ENCODE data around the gene MUS81. TPM values are rescaled to one million over a fixed set of nuclear protein-coding genes. Genes with fewer than 3 reads are reported as not detected.

MUS81 gene
- total RNA-seq, 4 donors from 2014 or later = 58.3 to 191 (median 81.2) TPM

GRCh38 chr11:65886826-65887722 lies 26.8 kb downstream of the MUS81 start:
- 81 to 100% methylated on average over 1 to 14 of the region's 14 CpGs for WGBS, 2 donors (ENCODE audit: low coverage in 1 of 2)
- TF ChIP-seq POLR2AphosphoS5 (IDR thresholded peaks at IDR 0.05) (no peak), POLR2A (IDR thresholded peaks at IDR 0.05) (no peak)
- TF ChIP-seq, protein P1, sequence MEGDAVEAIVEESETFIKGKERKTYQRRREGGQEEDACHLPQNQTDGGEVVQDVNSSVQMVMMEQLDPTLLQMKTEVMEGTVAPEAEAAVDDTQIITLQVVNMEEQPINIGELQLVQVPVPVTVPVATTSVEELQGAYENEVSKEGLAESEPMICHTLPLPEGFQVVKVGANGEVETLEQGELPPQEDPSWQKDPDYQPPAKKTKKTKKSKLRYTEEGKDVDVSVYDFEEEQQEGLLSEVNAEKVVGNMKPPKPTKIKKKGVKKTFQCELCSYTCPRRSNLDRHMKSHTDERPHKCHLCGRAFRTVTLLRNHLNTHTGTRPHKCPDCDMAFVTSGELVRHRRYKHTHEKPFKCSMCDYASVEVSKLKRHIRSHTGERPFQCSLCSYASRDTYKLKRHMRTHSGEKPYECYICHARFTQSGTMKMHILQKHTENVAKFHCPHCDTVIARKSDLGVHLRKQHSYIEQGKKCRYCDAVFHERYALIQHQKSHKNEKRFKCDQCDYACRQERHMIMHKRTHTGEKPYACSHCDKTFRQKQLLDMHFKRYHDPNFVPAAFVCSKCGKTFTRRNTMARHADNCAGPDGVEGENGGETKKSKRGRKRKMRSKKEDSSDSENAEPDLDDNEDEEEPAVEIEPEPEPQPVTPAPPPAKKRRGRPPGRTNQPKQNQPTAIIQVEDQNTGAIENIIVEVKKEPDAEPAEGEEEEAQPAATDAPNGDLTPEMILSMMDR (IDR thresholded peaks at IDR 0.05) = no peak
- intact Hi-C loops (cut with DNase I; ENCODE audit: low total_unique reads) (no loop called here), in situ Hi-C loops (cut with MboI; ENCODE audit: low pct_ligation_motif_present in 1 of 4, low pct_unique_long_range_greater_than_20kb in 1 of 4, low sequenced_read_pairs in 3 of 4) (loop anchor here in 3 of 4 donors (10.0 to 25.0 kb wide), 2 partner anchors 98 to 100 kb away; no protein-coding TSS in a partner anchor)
- peak overlapping the region in 2 of 4 donors; percentile 57 to 79 for H3K4me3 ChIP-seq
- H3K27me3 ChIP-seq = no peaks in the 10 kb centered on the region
- DNase-seq = peak; percentile 29
- no peaks in the 10 kb centered on the region for H3K9me3 ChIP-seq
- peaks cover 24 to 58% (median 43%) of the 10 kb centered on the region in 4 donors for H3K4me1 ChIP-seq
- H3K36me3 ChIP-seq = peaks cover 0 to 5% (median 0%) of the 10 kb centered on the region in 4 donors
- H3K27ac ChIP-seq = peak overlapping the region; percentile 95 to 99 (median 97)

- intact Hi-C loops (cut with DNase I; ENCODE audit: low total_unique reads) = loop anchor here (2.0 kb wide), 1 partner anchor 31 kb away; the partner anchor contains the start of genes C11orf68 and DRAP1
- H3K27ac ChIP-seq = peak overlapping the region; percentile 95 to 99 (median 97)
- H3K36me3 ChIP-seq = peaks cover 0 to 5% (median 0%) of the 10 kb centered on the region in 4 donors
- H3K4me1 ChIP-seq = peaks cover 31 to 65% (median 49%) of the 10 kb centered on the region in 4 donors
- no peaks in the 10 kb centered on the region for H3K9me3 ChIP-seq
- WGBS, 2 donors (ENCODE audit: low coverage in 1 of 2) = 5% methylated on average over 21 of the region's 23 CpGs; no CpG with 5 or more reads in 1 of the 2 donors
- H3K4me3 ChIP-seq = peak overlapping the region; percentile 50 to 79 (median 54)
- in situ Hi-C loops (cut with MboI; ENCODE audit: low pct_ligation_motif_present in 1 of 4, low pct_unique_long_range_greater_than_20kb in 1 of 4, low sequenced_read_pairs in 3 of 4) = loop anchor here in 3 of 4 donors (10.0 to 25.0 kb wide), 2 partner anchors 97 to 100 kb away; no protein-coding TSS in a partner anchor
- TF ChIP-seq POLR2A (IDR thresholded peaks at IDR 0.05) = no peak
- no peak for TF ChIP-seq EP300 (IDR thresholded peaks at IDR 0.05; ENCODE audit: low read depth)
- no peak for TF ChIP-seq POLR2AphosphoS5 (IDR thresholded peaks at IDR 0.05)
- TF ChIP-seq, protein P1 (IDR thresholded peaks at IDR 0.05) = no peak
- no peak for DNase-seq
- H3K27me3 ChIP-seq = no peaks in the 10 kb centered on the region
Measured at GRCh38 chr11:65887723-65888162, 27.5 kb downstream of the MUS81 start.

DNA sequence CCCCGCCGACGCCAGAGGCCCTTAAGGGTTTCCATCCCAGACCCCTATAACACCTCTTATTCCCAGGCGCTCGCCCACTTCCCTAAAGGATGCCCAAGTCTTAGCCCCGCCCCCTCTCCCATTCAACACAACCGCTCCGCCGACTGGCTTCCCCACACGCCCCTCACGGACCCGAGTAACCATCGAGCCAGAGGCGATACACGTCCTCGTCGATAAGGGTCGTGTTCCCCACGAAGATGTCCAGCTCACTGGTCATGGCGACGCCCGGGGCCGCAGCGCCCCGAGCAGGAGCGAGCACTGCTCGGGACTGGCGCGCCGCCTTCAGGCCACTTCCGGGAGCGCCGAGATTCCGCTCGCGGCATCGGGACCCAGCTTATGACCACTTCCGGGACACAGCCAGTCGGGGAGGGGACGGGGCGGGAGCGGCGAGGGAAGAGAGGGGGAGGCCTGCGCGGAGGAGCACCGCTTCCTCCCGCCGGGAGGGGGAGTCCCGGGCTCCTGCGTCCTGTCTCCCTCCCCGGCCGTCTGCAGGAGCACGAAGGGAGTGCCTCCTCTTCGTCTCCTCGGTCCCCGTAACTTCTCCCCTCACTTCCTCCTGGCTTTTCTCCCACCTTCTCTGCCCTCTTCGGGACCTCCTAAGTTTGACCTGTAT lies 28.1 kb downstream of the MUS81 start, which contains the start of gene FIBP:
Gene FIBP, minus strand, starts transcription at position 309 of the 652 bp plus-strand sequence. Its CDS starts 53 bp downstream, at position 256.
- TF ChIP-seq POLR2AphosphoS5 (IDR thresholded peaks at IDR 0.05) = peak; percentile 90 to 97 (median 93)
- TF ChIP-seq, protein P1 (IDR thresholded peaks at IDR 0.05) = peak; percentile 77 to 99 (median 87)
- TF ChIP-seq EP300 (IDR thresholded peaks at IDR 0.05; ENCODE audit: low read depth) = no peak
- TF ChIP-seq POLR2A (IDR thresholded peaks at IDR 0.05) = peak; percentile 94
- Histone ChIP-seq H3K4me3 (peak within 1 kb of the TSS; percentile 50 to 79 (median 54)), H3K27ac (peak within 1 kb of the TSS; percentile 95 to 99 (median 97)), H3K36me3 (peaks cover 0 to 4% (median 0%) of the 10 kb centered on the region in 4 donors), H3K4me1 (peaks cover 36 to 70% (median 55%) of the 10 kb centered on the region in 4 donors), H3K9me3 (no peaks in the 10 kb centered on the region), H3K27me3 (no peaks in the 10 kb centered on the region)
- peak; percentile 98 for DNase-seq
- 0 to 1% methylated on average over 3 to 53 of the region's 57 CpGs for WGBS, 2 donors (ENCODE audit: low coverage in 1 of 2)
- intact Hi-C loops (cut with DNase I; ENCODE audit: low total_unique reads) = loop anchor here (2.0 kb wide), 1 partner anchor 31 kb away; the partner anchor contains the start of genes C11orf68 and DRAP1
- in situ Hi-C loops (cut with MboI; ENCODE audit: low pct_ligation_motif_present in 1 of 4, low pct_unique_long_range_greater_than_20kb in 1 of 4, low sequenced_read_pairs in 3 of 4) = loop anchor here in 3 of 4 donors (10.0 to 25.0 kb wide), 2 partner anchors 97 to 99 kb away; no protein-coding TSS in a partner anchor

Data from transverse colon (tissue), 4 donors.